GM12878 (cell line): Measurements from ENCODE around the gene STAT4. TPM values are rescaled to one million over a fixed set of nuclear protein-coding genes. Genes with fewer than 3 reads are reported as not detected.

ENCODE experiments used
- ATAC-seq: fragments of 200-7000 bp; cut with Tn5 transposase; 3 replicates; pipeline ENCODE4 v1.9.1; 2020; ENCODE audit warnings: mild to moderate bottlenecking, moderate library complexity
- BruUV-seq: library from RNA; stranded (reverse); fragments of 400-500 nt; replicated peaks from 2 replicates; lab custom pipeline; 2021; lab: Mats Ljungman, UMichigan
- CTCF ChIA-PET: fragments of 300-600 bp; sonication (Branson Sonifier 250); formaldehyde crosslinking; extraction: SDS; loops from one replicate; lab custom pipeline; 2021; ENCODE audit warnings: inconsistent platforms; lab: Yijun Ruan, JAX
- POLR2A ChIA-PET: fragments of 350-600 bp; formaldehyde crosslinking; extraction: SDS; loops from one replicate; lab custom pipeline; 2021; ENCODE audit warnings: inconsistent platforms; lab: Charles Lee
- RAD21 ChIA-PET: fragments of 300-600 bp; sonication (Branson Sonifier 250); formaldehyde crosslinking; loops from one replicate; lab custom pipeline; 2023; ENCODE audit warnings: antibody characterized with exemption; ENCODE audit not compliant: unreplicated experiment; lab: Charles Lee
- SMC1A ChIA-PET: fragments of 300-600 bp; sonication (Branson Sonifier 250); formaldehyde crosslinking; loops from one replicate; lab custom pipeline; 2023; ENCODE audit not compliant: unreplicated experiment, uncharacterized antibody; lab: Charles Lee
- DNase-seq: peaks from one replicate; pipeline ENCODE4 v3.0.0-alpha.2; 2011; ENCODE audit warnings: low read depth, low spot score
- FAIRE-seq: peaks from 3 replicates; lab custom pipeline; 2011; peaks lifted over from hg19 to GRCh38; lab: Jason Lieb, UNC
- H2AFZ ChIP-seq: 2 replicates; pipeline ENCODE4 v1.6.0; 2011; ENCODE audit warnings: low read depth, low read length, control low read depth; ENCODE audit not compliant: control insufficient read depth
- H3K27ac ChIP-seq: 2 replicates; pipeline ENCODE4 v1.5.1; 2011; ENCODE audit warnings: control low read depth; ENCODE audit not compliant: control insufficient read depth, insufficient read depth
- H3K27me3 ChIP-seq, 2 experiments: replicated peaks in 1 of 2; 2 replicates each; pipeline versions ENCODE4 v1.6.0 to v1.6.1; 2011; ENCODE audit warnings: low read length in 1 of 2; ENCODE audit not compliant: control insufficient read depth in 2 of 2, insufficient read depth in 2 of 2
- H3K36me3 ChIP-seq, 2 experiments: 2 replicates each; pipeline ENCODE4 v1.5.1; 2011; ENCODE audit warnings: low read length in 1 of 2; ENCODE audit not compliant: control insufficient read depth in 2 of 2, insufficient read depth in 2 of 2
- H3K4me1 ChIP-seq: 2 replicates; pipeline ENCODE4 v1.6.1; 2011; ENCODE audit warnings: mild to moderate bottlenecking, low read length, moderate library complexity, mixed read lengths; ENCODE audit not compliant: control insufficient read depth, insufficient read depth
- H3K4me2 ChIP-seq: 2 replicates; pipeline ENCODE4 v1.6.0; 2011; ENCODE audit warnings: control low read depth; ENCODE audit not compliant: control insufficient read depth, insufficient read depth
- H3K4me3 ChIP-seq: fragments of 200-600 bp; sonication (generic); 2 replicates; pipeline ENCODE4 v1.5.1; 2016
- H3K79me2 ChIP-seq: 2 replicates; pipeline ENCODE4 v1.6.0; 2011; ENCODE audit warnings: low read length; ENCODE audit not compliant: control insufficient read depth, insufficient read depth
- H3K9ac ChIP-seq: 2 replicates; pipeline ENCODE4 v1.8.0; 2011; ENCODE audit warnings: low read length, control low read depth, mixed read lengths; ENCODE audit not compliant: control insufficient read depth, insufficient read depth
- H3K9me3 ChIP-seq: replicated peaks from 3 replicates; pipeline ENCODE4 v1.5.1; 2011; ENCODE audit warnings: mild to moderate bottlenecking, low read length; ENCODE audit not compliant: control insufficient read depth, insufficient read depth
- H4K20me1 ChIP-seq: 2 replicates; pipeline ENCODE4 v1.6.0; 2011; ENCODE audit not compliant: control insufficient read depth, insufficient read depth
- CBX5 ChIP-seq: sonication (generic); IDR thresholded peaks from 2 replicates; pipeline ENCODE4 v1.6.1; 2016; ENCODE audit warnings: low read depth, moderate library complexity, mild to moderate bottlenecking, inconsistent platforms
- CREB1 ChIP-seq: IDR thresholded peaks from 2 replicates; pipeline ENCODE4 v1.6.1; 2012; ENCODE audit warnings: low read depth, mild to moderate bottlenecking, inconsistent platforms
- CREM ChIP-seq: IDR thresholded peaks from 2 replicates; pipeline ENCODE4 v1.6.1; 2014; ENCODE audit warnings: antibody characterized with exemption, low read depth
- EED ChIP-seq: sonication (generic); IDR thresholded peaks from 2 replicates; pipeline ENCODE4 v1.6.1; 2016; ENCODE audit warnings: antibody characterized with exemption, low read depth
- EP300 ChIP-seq, 2 experiments: fragments of 150-350 bp in 1 of 2; IDR thresholded peaks; 2 replicates each; pipeline ENCODE4 v1.6.1; 2011 to 2012; ENCODE audit warnings: low read depth in 2 of 2, low read length in 2 of 2, borderline replicate concordance in 1 of 2, improper control_type of control experiment in 1 of 2, inconsistent platforms in 1 of 2; ENCODE audit not compliant: control insufficient read depth in 1 of 2
- MTA2 ChIP-seq: fragments of 450-650 bp; IDR thresholded peaks from 2 replicates; pipeline ENCODE4 v1.6.1; 2016; ENCODE audit warnings: low read depth, mild to moderate bottlenecking, moderate library complexity
- NFIC ChIP-seq: IDR thresholded peaks from 2 replicates; pipeline ENCODE4 v1.6.1; 2012; ENCODE audit warnings: low read depth, mild to moderate bottlenecking, inconsistent platforms, low read length, moderate library complexity
- NR2C1 ChIP-seq: fragments of 450-650 bp; IDR thresholded peaks from 2 replicates; pipeline ENCODE4 v1.6.1; 2017; ENCODE audit warnings: antibody characterized with exemption, mild to moderate bottlenecking, moderate library complexity
- PML ChIP-seq: IDR thresholded peaks from 2 replicates; pipeline ENCODE4 v1.6.1; 2012; ENCODE audit warnings: low read length, inconsistent platforms
- RELA ChIP-seq: fragments of 450-650 bp; IDR thresholded peaks from 2 replicates; pipeline ENCODE4 v1.8.0; 2014; ENCODE audit warnings: borderline replicate concordance; ENCODE audit not compliant: partially characterized antibody
- RUNX3 ChIP-seq: IDR thresholded peaks from 2 replicates; pipeline ENCODE4 v1.6.1; 2012; ENCODE audit warnings: low read length, inconsistent platforms
- SPI1 ChIP-seq: IDR thresholded peaks from 2 replicates; pipeline ENCODE4 v1.6.1; 2011; ENCODE audit warnings: low read depth, mild to moderate bottlenecking, low read length, moderate library complexity, borderline replicate concordance; ENCODE audit not compliant: insufficient read depth
- TAF1 ChIP-seq: IDR thresholded peaks from 2 replicates; pipeline ENCODE4 v1.6.1; 2011; ENCODE audit warnings: mild to moderate bottlenecking, low read depth, low read length, borderline replicate concordance
- TBL1XR1 ChIP-seq: IDR thresholded peaks from 2 replicates; pipeline ENCODE4 v1.6.1; 2012; ENCODE audit warnings: low read depth, low read length, improper control_type of control experiment
- ZBED1 ChIP-seq: IDR thresholded peaks from 2 replicates; pipeline ENCODE4 v1.6.1; 2016; ENCODE audit warnings: borderline replicate concordance
- ZNF217 ChIP-seq: fragments of 450-650 bp; IDR thresholded peaks from 2 replicates; pipeline ENCODE4 v1.6.1; 2017; ENCODE audit warnings: antibody characterized with exemption, mild to moderate bottlenecking
- WGBS: methylation state at CpG from one replicate; pipeline ENCODE4 v1.1.6; 2016; ENCODE audit warnings: low lambda C conversion rate; ENCODE audit not compliant: insufficient replicate concordance, insufficient coverage; ENCODE audit errors: missing lambda C conversion rate; 5-methylcytosine and 5-hydroxymethylcytosine counted together
- in situ Hi-C: fragments of 300-500 bp; cut with MboI; formaldehyde crosslinking; loops from 9 replicates; pipeline ENCODE4 v1.14.3; 2018; ENCODE audit warnings: mixed read lengths
- intact Hi-C: fragments of 100-400 bp; cut with micrococcal nuclease; formaldehyde crosslinking; loops from one replicate; pipeline ENCODE4 v1.14.2; 2022; ENCODE audit not compliant: unreplicated experiment
- polyA plus RNA-seq, 11 experiments: library from polyadenylated mRNA; depleted of rRNA in 4 of 11; unstranded in 6 of 11; stranded (reverse) in 5 of 11; fragments of >200 nt; fragmentation: Nextera tagmentation in 4 of 11; fragmentation: Illumina TruSeq in 1 of 11; extraction: Ambion mirVana in 4 of 11; extraction: Trizol in 1 of 11; gene quantifications; 1 replicate in 1 of 11; 2 replicates in 10 of 11; pipeline versions ENCODE4 v1.2.1 to v1.2.3, GENCODE V29; 2011 to 2016; ENCODE audit warnings: inconsistent platforms in 2 of 11, missing spikeins in 2 of 11, low read depth in 1 of 11
- total RNA-seq, 4 experiments: library from RNA; depleted of rRNA in 3 of 4; stranded (reverse); fragments of >200 nt in 3 of 4; fragmentation: Illumina TruSeq in 1 of 4; extraction: Trizol in 1 of 4; gene quantifications; 2 replicates each; pipeline versions ENCODE4 v1.2.1 to v1.2.3, GENCODE V29; 2013 to 2021
- TF ChIP-seq, protein P1 (sequence below): fragments of 450-650 bp; IDR thresholded peaks from 2 replicates; pipeline ENCODE4 v1.6.1; 2017; ENCODE audit warnings: low read depth, mild to moderate bottlenecking, moderate library complexity
- TF ChIP-seq, protein P2 (sequence below): fragments of 450-650 bp; IDR thresholded peaks from 2 replicates; pipeline ENCODE4 v1.6.1; 2017; ENCODE audit warnings: mild to moderate bottlenecking, low read depth, inconsistent platforms; ENCODE audit not compliant: poor library complexity, severe bottlenecking
- TF ChIP-seq, protein P3 (sequence below): fragments of 450-650 bp; IDR thresholded peaks from 2 replicates; pipeline ENCODE4 v1.6.1; 2016; ENCODE audit warnings: mild to moderate bottlenecking

STAT4 gene
- total and polyA plus RNA-seq, 10 of the 15 experiments (the other 5 are each of a cell fraction or from before 2014, with no cell fraction given): 3.1 to 9.3 (median 7.1) TPM

DNA sequence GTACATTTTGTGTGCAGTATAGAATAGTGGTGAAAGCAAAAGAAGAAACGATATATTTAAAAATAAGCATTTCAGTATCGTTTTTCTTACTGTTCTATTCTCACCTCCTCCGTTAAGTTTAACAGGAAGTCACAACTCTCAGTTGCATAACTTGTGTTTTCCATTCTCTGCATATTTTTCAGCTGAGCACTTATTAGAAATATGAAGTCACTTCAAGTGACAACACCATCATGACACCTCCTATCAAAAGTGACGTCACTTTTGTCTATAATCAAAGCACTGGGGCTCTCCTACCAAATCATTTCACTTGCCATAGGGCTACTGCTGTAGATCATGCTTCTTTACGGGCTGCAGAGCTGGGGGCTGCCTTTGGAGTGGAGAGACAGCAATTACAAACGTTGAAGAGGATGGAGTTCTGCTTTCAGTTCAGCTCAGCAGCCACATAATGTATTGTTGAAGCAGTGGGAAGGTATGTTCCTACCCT lies 36.3 kb downstream of the STAT4 start:
- SMC1A ChIA-PET: interaction anchor here (0.5 to 2.1 kb wide), 16 partner anchors 11 to 291 kb away, joined by 3 to 19 read pairs (median 4); no protein-coding TSS in a partner anchor
- BruUV-seq: no TSS peak
- Histone ChIP-seq H3K79me2 (no peaks in the 10 kb centered on the region), H3K9me3 (no peaks in the 10 kb centered on the region; the same call in 2 of the 3 replicates), H3K4me3 (0 out of 2 replicates have a peak overlapping the region, but pooled peaks have one; percentile 19), H3K27ac (peak overlapping the region; percentile 38; the same call in 1 of the 2 replicates), H3K9ac (no peak overlapping the region), H2AFZ (no peak overlapping the region; the same call in 1 of the 2 replicates), H3K27me3 (no peaks in the 10 kb centered on the region), H4K20me1 (no peaks in the 10 kb centered on the region), H3K36me3 (no peaks in the 10 kb centered on the region), H3K4me1 (peaks cover 35% of the 10 kb centered on the region), H3K4me2 (peak overlapping the region; percentile 72)
- intact Hi-C loops (loop anchor here (2.0 kb wide), 1 partner anchor 36 kb away; the partner anchor contains the start of gene STAT4), in situ Hi-C loops (no loop called here)
- RAD21 ChIA-PET: interaction anchor here (1.1 to 2.4 kb wide), 6 partner anchors 11 to 64 kb away, joined by 4 to 13 read pairs (median 8); no protein-coding TSS in a partner anchor
- peak; percentile 79 for ATAC-seq
- CTCF ChIA-PET: interaction anchor here (0.9 to 4.9 kb wide), 6 partner anchors 10 to 64 kb away, joined by 3 to 29 read pairs (median 6); no protein-coding TSS in a partner anchor
- POLR2A ChIA-PET: interaction anchor here (0.7 to 1.4 kb wide), 4 partner anchors 12 to 36 kb away, joined by 3 to 4 read pairs (median 4); no protein-coding TSS in a partner anchor
- FAIRE-seq: peak; percentile 68
- WGBS: 2% methylated on average over 6 of the region's 6 CpGs
- peak; percentile 55 for DNase-seq
- TF ChIP-seq NR2C1 (no peak), ZNF217 (peak; percentile 76; the same call in 1 of the 2 replicates), SPI1 (peak; percentile 74; the same call in 1 of the 2 replicates), EP300 (IDR thresholded peaks at IDR 0.05; ENCODE audit: borderline replicate concordance in 1 of 2, control insufficient read depth in 1 of 2, low read depth in 2 of 2, low read length in 2 of 2) (peak in 1 of 2 experiments; percentile 46; a peak in 1 of 4 replicates), ZBED1 (peak; percentile 40; the same call in 1 of the 2 replicates), NFIC (peak; percentile 89), CREB1 (peak; percentile 98), MTA2 (peak; percentile 64; the same call in 1 of the 2 replicates), CREM (peak; percentile 97), RELA (no peak), TAF1 (no peak), CBX5 (peak; percentile 78; the same call in 1 of the 2 replicates), PML (0 out of 2 replicates have a peak, but pooled peaks have one; percentile 67), EED (peak; percentile 31; the same call in 1 of the 2 replicates), TBL1XR1 (peak; percentile 13; the same call in 1 of the 2 replicates), RUNX3 (peak; percentile 47)
- TF ChIP-seq, protein P1, sequence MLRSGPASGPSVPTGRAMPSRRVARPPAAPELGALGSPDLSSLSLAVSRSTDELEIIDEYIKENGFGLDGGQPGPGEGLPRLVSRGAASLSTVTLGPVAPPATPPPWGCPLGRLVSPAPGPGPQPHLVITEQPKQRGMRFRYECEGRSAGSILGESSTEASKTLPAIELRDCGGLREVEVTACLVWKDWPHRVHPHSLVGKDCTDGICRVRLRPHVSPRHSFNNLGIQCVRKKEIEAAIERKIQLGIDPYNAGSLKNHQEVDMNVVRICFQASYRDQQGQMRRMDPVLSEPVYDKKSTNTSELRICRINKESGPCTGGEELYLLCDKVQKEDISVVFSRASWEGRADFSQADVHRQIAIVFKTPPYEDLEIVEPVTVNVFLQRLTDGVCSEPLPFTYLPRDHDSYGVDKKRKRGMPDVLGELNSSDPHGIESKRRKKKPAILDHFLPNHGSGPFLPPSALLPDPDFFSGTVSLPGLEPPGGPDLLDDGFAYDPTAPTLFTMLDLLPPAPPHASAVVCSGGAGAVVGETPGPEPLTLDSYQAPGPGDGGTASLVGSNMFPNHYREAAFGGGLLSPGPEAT: peak; percentile 54
- TF ChIP-seq, protein P2, sequence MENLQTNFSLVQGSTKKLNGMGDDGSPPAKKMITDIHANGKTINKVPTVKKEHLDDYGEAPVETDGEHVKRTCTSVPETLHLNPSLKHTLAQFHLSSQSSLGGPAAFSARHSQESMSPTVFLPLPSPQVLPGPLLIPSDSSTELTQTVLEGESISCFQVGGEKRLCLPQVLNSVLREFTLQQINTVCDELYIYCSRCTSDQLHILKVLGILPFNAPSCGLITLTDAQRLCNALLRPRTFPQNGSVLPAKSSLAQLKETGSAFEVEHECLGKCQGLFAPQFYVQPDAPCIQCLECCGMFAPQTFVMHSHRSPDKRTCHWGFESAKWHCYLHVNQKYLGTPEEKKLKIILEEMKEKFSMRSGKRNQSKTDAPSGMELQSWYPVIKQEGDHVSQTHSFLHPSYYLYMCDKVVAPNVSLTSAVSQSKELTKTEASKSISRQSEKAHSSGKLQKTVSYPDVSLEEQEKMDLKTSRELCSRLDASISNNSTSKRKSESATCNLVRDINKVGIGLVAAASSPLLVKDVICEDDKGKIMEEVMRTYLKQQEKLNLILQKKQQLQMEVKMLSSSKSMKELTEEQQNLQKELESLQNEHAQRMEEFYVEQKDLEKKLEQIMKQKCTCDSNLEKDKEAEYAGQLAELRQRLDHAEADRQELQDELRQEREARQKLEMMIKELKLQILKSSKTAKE: peak; percentile 69
- TF ChIP-seq, protein P3, sequence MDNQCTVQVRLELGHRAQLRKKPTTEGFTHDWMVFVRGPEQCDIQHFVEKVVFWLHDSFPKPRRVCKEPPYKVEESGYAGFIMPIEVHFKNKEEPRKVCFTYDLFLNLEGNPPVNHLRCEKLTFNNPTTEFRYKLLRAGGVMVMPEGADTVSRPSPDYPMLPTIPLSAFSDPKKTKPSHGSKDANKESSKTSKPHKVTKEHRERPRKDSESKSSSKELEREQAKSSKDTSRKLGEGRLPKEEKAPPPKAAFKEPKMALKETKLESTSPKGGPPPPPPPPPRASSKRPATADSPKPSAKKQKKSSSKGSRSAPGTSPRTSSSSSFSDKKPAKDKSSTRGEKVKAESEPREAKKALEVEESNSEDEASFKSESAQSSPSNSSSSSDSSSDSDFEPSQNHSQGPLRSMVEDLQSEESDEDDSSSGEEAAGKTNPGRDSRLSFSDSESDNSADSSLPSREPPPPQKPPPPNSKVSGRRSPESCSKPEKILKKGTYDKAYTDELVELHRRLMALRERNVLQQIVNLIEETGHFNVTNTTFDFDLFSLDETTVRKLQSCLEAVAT: peak; percentile 40; the same call in 1 of the 2 replicates
